ENCODE measurements around the gene DVL2. TPM values are rescaled to one million over a fixed set of nuclear protein-coding genes. Genes with fewer than 3 reads are reported as not detected.

Gene DVL2
- total RNA-seq, 1 experiment from 2014 or later, result 82.9 TPM

GRCh38 chr17:7224110-7224509, 10.2 kb downstream of the DVL2 start:
- TF ChIP-seq CTCF (conservative IDR thresholded peaks at IDR 0.05), result no peak
- H3K4me2 ChIP-seq (ENCODE audit: insufficient read depth, insufficient read length, low read length), result no peak overlapping the region
- peaks cover 19 to 23% of the 10 kb centered on the region in 2 experiments for H3K4me1 Mint-ChIP-seq
- H3K4ac ChIP-seq (ENCODE audit: low read depth, low read length), result no peak overlapping the region
- H3K79me1 ChIP-seq (ENCODE audit: insufficient read depth, low read depth, low read length, poor library complexity, severe bottlenecking), result no peaks in the 10 kb centered on the region
- H4K20me1 ChIP-seq (ENCODE audit: control insufficient read depth, insufficient read depth, insufficient read length), result no peaks in the 10 kb centered on the region
- no peak overlapping the region for H4K91ac ChIP-seq (ENCODE audit: insufficient read length, low read depth, low read length)
- H2BK12ac ChIP-seq (ENCODE audit: insufficient read length, low read depth, low read length), result no peak overlapping the region
- no peak overlapping the region for H2BK120ac ChIP-seq (ENCODE audit: low read depth, low read length, poor library complexity, severe bottlenecking)
- H3K79me2 ChIP-seq (ENCODE audit: insufficient read depth, low read length), result no peaks in the 10 kb centered on the region
- no peak overlapping the region for H3T11ph ChIP-seq (ENCODE audit: low read length)
- H3K27me3 ChIP-seq (ENCODE audit: insufficient read depth, low read length), result no peaks in the 10 kb centered on the region
- no peak overlapping the region for H3K18ac ChIP-seq (ENCODE audit: insufficient read length, low read depth, low read length)
- H2AK5ac ChIP-seq (ENCODE audit: insufficient read length, low read length), result no peak overlapping the region
- no peak overlapping the region for H2BK15ac ChIP-seq (ENCODE audit: low read depth, low read length)
- H4K8ac ChIP-seq (replicated peaks; ENCODE audit: insufficient read length, low read depth, low read length), result no peak overlapping the region
- H3K4me3 Mint-ChIP-seq, result no peak overlapping the region
- no peak overlapping the region for H4K5ac ChIP-seq (ENCODE audit: insufficient read length, low read depth, low read length)
- no peak overlapping the region for H3K14ac ChIP-seq (ENCODE audit: insufficient read depth, low read length)
- H3K56ac ChIP-seq (ENCODE audit: insufficient read length, low read depth, low read length), result no peak overlapping the region
- H3K23ac ChIP-seq (ENCODE audit: insufficient read length, low read depth, low read length), result no peak overlapping the region
- no peak overlapping the region for H3K27ac ChIP-seq (ENCODE audit: insufficient read length, low read depth, low read length)
- no peaks in the 10 kb centered on the region; a peak in 1 of 5 replicates for H3K9me3 Mint-ChIP-seq
- no peak overlapping the region for H2BK5ac ChIP-seq (ENCODE audit: insufficient read length, low read length)
- H2AFZ ChIP-seq (ENCODE audit: low read length), result no peak overlapping the region
- H2BK20ac ChIP-seq (ENCODE audit: low read depth, low read length, poor library complexity, severe bottlenecking), result no peak overlapping the region
- no peak overlapping the region; a peak in 1 of 7 replicates for H3K27ac Mint-ChIP-seq
- no peaks in the 10 kb centered on the region for H3K9me3 ChIP-seq (ENCODE audit: control insufficient read depth, low read depth, low read length)
- H3K9ac ChIP-seq (ENCODE audit: extremely low read depth, insufficient read length, low read length), result no peak overlapping the region
- H3K27me3 Mint-ChIP-seq (ENCODE audit: low read depth), result peaks cover 1% of the 10 kb centered on the region; the same call in 1 of the 2 replicates
- no peaks in the 10 kb centered on the region for H3K4me1 ChIP-seq (ENCODE audit: insufficient read depth, low read length)
- H3K36me3 Mint-ChIP-seq (ENCODE audit: insufficient read depth in 1 of 3, low read depth in 3 of 3), result peaks cover 31 to 79% (median 68%) of the 10 kb centered on the region in 3 experiments; a peak in 6 of 7 replicates
- WGBS (ENCODE audit: extremely low coverage, insufficient read length, low lambda C conversion rate), result no CpG with 5 or more reads among the region's 10 CpGs
- DNase-seq, result no peak
- H3K23me2 ChIP-seq (ENCODE audit: insufficient read length, low read depth, low read length, poor library complexity, severe bottlenecking), result peaks cover 5% of the 10 kb centered on the region

Data from H9 (cell line).